ENCODE data around the gene ZNF280D. TPM values are rescaled to one million over a fixed set of nuclear protein-coding genes. Genes with fewer than 3 reads are reported as not detected.
"Not testable (repeated sequence)": the region's sequence is repeated elsewhere in the genome, so short reads cannot be mapped to it uniquely, and the experiment has no call there.

The ZNF280D gene
- total RNA-seq, 2 donors from 2014 or later = 30.7 to 34.4 TPM

DNA sequence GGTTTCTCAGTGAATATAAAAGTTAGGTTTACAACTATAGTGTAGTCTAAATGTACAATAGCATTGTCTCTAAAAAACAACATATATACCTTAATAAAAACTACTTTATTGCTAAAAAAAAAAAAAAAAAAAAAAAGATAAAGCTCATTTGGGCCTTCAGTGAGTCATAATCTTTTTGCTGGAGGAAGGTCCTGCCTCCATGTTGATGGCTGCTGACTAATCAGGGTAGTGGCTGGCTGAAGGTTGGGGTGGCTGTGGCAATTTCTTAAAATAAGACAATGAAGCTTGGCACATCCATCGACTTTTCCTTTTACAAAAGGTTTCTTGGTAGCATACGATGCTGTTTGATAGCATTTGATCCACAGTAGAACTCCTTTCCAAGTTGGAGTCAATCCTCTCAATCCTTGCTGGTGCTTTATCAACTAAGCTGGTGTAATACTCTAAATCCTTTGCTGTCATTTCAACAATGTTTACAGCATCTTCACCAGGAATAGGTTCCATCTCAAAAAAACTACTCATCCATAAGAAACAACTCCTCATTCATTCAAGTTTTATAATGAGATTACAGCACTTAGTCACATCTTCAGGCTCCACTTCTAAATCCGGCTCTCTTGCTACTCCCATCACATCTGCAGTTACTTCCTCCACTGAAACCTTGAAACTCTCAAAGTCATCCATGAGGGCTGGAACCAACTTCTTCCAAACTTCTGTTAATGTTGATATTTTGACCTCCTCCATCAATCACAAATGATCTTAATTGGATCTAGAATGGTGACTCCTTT lies 13.3 kb downstream of the ZNF280D start:
- Mint-ChIP-seq H3K4me3 (no peak overlapping the region), H3K36me3 (ENCODE audit: low read depth) (peaks cover 7% of the 10 kb centered on the region), H3K27ac (no peak overlapping the region), H3K4me1 (peaks cover 45% of the 10 kb centered on the region), H3K27me3 (no peaks in the 10 kb centered on the region)
- H3K9me3 ChIP-seq (ENCODE audit: control insufficient read depth, low read length, poor library complexity, severe bottlenecking) = no peaks in the 10 kb centered on the region
- ATAC-seq (no peak), DNase-seq (no peak)

DNA sequence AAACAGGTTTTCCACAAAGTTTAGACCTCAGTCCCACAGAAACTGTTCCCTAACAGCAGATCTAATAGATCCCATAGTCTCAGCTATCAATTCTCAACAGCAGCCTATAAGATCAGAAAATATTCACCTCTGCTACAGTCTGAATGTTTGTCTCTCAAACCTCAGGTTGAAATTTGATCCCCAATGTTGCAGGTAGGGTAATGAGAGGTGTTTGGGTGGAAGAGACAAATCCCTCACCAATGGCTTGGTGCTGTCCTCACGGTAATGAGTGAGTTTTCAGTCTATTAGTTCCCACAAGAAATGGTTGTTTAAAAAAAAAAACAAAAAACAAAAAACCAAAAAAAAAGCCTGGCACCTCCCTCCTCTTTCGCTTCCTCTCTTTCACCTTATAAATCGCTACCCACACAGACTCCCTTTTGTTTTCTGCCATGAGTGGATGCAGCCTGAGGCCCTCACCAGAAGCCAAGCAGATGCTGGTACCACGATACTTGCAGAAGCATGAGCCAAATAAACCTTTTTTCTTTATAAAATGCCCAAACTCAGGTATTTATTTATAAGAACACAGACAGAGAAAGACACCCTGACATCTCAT lies 14.2 kb downstream of the ZNF280D start:
- ATAC-seq (no peak), DNase-seq (no peak)
- Mint-ChIP-seq H3K4me3 (no peak overlapping the region), H3K4me1 (peaks cover 43% of the 10 kb centered on the region), H3K27me3 (no peaks in the 10 kb centered on the region), H3K36me3 (ENCODE audit: low read depth) (peaks cover 7% of the 10 kb centered on the region), H3K27ac (no peak overlapping the region)
- H3K9me3 ChIP-seq (ENCODE audit: control insufficient read depth, low read length, poor library complexity, severe bottlenecking) = no peaks in the 10 kb centered on the region

GRCh38 chr15:56718560-56718959 lies 14.7 kb downstream of the ZNF280D start:
- no peak overlapping the region for H3K4me3 Mint-ChIP-seq
- H3K36me3 Mint-ChIP-seq (ENCODE audit: low read depth) = peaks cover 4% of the 10 kb centered on the region
- H3K9me3 ChIP-seq (ENCODE audit: control insufficient read depth, low read length, poor library complexity, severe bottlenecking) = no peaks in the 10 kb centered on the region
- H3K4me1 Mint-ChIP-seq = peaks cover 38% of the 10 kb centered on the region
- H3K27me3 Mint-ChIP-seq = no peaks in the 10 kb centered on the region
- DNase-seq (no peak), ATAC-seq (no peak)
- no peak overlapping the region for H3K27ac Mint-ChIP-seq

GRCh38 chr15:56716334-56716733 lies 17.0 kb downstream of the ZNF280D start:
- ATAC-seq (no peak), DNase-seq (no peak)
- Mint-ChIP-seq H3K27me3 (no peaks in the 10 kb centered on the region), H3K4me1 (peaks cover 31% of the 10 kb centered on the region), H3K36me3 (ENCODE audit: low read depth) (peaks cover under 1% of the 10 kb centered on the region), H3K4me3 (no peak overlapping the region), H3K27ac (no peak overlapping the region)
- H3K9me3 ChIP-seq (ENCODE audit: control insufficient read depth, low read length, poor library complexity, severe bottlenecking) = no peaks in the 10 kb centered on the region

- DNase-seq (no peak), ATAC-seq (no peak)
- no peaks in the 10 kb centered on the region for H3K9me3 ChIP-seq (ENCODE audit: control insufficient read depth, low read length, poor library complexity, severe bottlenecking)
- H3K4me1 Mint-ChIP-seq = peaks cover 29% of the 10 kb centered on the region
- no peak overlapping the region for H3K4me3 Mint-ChIP-seq
- no peaks in the 10 kb centered on the region for H3K27me3 Mint-ChIP-seq
- H3K27ac Mint-ChIP-seq = no peak overlapping the region
- no peaks in the 10 kb centered on the region for H3K36me3 Mint-ChIP-seq (ENCODE audit: low read depth)
Observed at GRCh38 chr15:56715220-56715619, 18.1 kb downstream of the ZNF280D start.

- ATAC-seq, H3K4me1 Mint-ChIP-seq: not testable (repeated sequence)
Observed at GRCh38 chr15:56709502-56709901, 23.8 kb downstream of the ZNF280D start.

DNA sequence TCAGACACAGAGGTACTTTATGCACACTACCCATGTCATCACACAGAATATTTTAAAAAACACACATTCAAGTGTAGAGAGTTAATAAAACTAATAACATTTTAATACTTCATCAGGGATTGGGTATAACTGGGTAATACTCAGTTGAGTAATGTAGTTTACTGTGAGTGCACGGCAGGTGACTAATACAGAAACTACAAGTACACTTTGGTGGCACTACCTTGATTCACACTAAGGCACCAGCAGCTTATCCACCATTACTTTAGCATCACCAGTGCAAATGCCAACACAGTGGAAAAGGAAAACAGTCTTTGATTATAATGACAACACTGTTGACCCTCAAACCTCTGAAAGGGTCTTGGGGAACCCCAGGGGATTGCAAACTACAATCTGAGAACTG lies 33.6 kb downstream of the ZNF280D start:
- Mint-ChIP-seq H3K36me3 (ENCODE audit: low read depth) (peaks cover 3% of the 10 kb centered on the region), H3K27ac (no peak overlapping the region), H3K4me1 (peaks cover 2% of the 10 kb centered on the region), H3K4me3 (no peak overlapping the region), H3K27me3 (no peaks in the 10 kb centered on the region)
- ATAC-seq (no peak), DNase-seq (no peak)
- H3K9me3 ChIP-seq (ENCODE audit: control insufficient read depth, low read length, poor library complexity, severe bottlenecking) = no peaks in the 10 kb centered on the region

More at GRCh38 chr15:56709502-56709901, 23.8 kb downstream of the ZNF280D start:
- not testable (repeated sequence) for H3K36me3 Mint-ChIP-seq (ENCODE audit: low read depth); H3K27me3 Mint-ChIP-seq; H3K4me3 Mint-ChIP-seq; H3K27ac Mint-ChIP-seq; DNase-seq; H3K9me3 ChIP-seq (ENCODE audit: control insufficient read depth, low read length, poor library complexity, severe bottlenecking)

DNA sequence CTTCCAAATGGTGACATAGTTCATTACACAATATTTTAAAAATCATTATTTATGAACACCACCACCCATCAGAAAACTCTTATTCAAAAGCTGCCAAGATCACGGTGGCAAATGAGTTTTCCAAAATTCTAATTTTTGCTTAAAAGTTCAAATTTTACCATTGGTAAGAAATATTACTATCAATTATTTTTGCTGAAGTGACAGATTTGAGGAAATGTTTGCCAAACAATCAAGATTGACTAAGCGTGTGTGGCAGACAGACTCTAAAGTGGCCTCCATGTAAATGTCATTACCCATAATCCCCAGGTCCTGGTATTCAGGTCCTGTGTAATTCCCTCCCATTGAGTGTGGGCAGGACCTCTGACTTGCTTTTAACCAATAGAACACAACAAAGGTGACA lies 35.0 kb downstream of the ZNF280D start:
- ATAC-seq (no peak), DNase-seq (no peak)
- no peaks in the 10 kb centered on the region for H3K9me3 ChIP-seq (ENCODE audit: control insufficient read depth, low read length, poor library complexity, severe bottlenecking)
- Mint-ChIP-seq H3K27ac (no peak overlapping the region), H3K4me3 (no peak overlapping the region), H3K27me3 (no peaks in the 10 kb centered on the region), H3K4me1 (peaks cover 8% of the 10 kb centered on the region), H3K36me3 (ENCODE audit: low read depth) (no peaks in the 10 kb centered on the region)

- ATAC-seq = no peak
- Mint-ChIP-seq H3K27me3 (no peaks in the 10 kb centered on the region), H3K27ac (no peak overlapping the region), H3K4me1 (peaks cover 5% of the 10 kb centered on the region), H3K36me3 (ENCODE audit: low read depth) (no peaks in the 10 kb centered on the region), H3K4me3 (no peak overlapping the region)
- H3K9me3 ChIP-seq (ENCODE audit: control insufficient read depth, low read length, poor library complexity, severe bottlenecking) = no peaks in the 10 kb centered on the region
- no peak for DNase-seq
Observed at GRCh38 chr15:56693761-56694160, 39.5 kb downstream of the ZNF280D start.

- Mint-ChIP-seq H3K4me1 (peaks cover 5% of the 10 kb centered on the region), H3K36me3 (ENCODE audit: low read depth) (peaks cover 3% of the 10 kb centered on the region), H3K4me3 (no peak overlapping the region), H3K27me3 (no peaks in the 10 kb centered on the region), H3K27ac (no peak overlapping the region)
- no peak for ATAC-seq
- H3K9me3 ChIP-seq (ENCODE audit: control insufficient read depth, low read length, poor library complexity, severe bottlenecking) = no peaks in the 10 kb centered on the region
- no peak for DNase-seq
Observed at GRCh38 chr15:56690733-56691132, 42.6 kb downstream of the ZNF280D start.

DNA sequence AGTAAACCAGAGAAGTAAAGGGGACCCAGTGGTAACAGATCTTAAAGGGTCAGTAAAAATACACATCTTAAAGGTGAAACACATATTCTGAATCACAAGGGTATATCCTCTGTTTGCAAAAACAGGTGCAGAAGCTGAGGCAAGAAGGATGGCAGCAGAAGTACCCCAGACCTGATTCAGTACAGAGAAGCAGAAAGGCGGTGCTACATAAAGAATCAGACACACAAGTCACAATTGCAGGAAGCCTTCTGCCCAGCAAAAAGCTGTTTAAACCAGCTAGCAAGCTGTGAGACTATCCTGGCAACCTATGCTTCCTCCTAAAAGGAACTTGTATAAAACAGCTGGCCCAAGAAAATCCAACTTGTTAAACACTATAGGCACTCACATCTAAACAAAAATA lies 49.4 kb downstream of the ZNF280D start:
- no peak for DNase-seq
- ATAC-seq = no peak
- H3K36me3 Mint-ChIP-seq (ENCODE audit: low read depth) = peaks cover 6% of the 10 kb centered on the region
- H3K4me3 Mint-ChIP-seq = no peak overlapping the region
- H3K9me3 ChIP-seq (ENCODE audit: control insufficient read depth, low read length, poor library complexity, severe bottlenecking) = no peaks in the 10 kb centered on the region
- H3K27me3 Mint-ChIP-seq = no peaks in the 10 kb centered on the region
- H3K4me1 Mint-ChIP-seq = peaks cover 3% of the 10 kb centered on the region
- H3K27ac Mint-ChIP-seq = no peak overlapping the region

DNA sequence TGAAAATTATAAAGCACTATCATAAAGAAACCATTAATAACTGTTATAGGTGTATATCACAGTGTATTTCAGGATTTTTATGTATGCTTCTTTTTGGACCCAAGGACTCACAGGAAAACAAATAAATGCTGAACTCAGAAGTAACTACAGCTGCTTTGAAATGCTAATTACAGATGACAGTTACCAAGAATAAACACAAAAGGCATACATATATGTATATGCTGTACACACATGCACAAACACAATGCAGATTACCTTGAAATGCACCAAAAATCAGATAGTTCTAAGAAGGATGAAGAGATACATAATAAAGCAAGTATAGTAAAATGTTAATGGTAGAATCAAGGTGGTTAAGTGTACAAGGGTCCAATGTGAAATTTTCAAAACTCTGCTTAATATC lies 52.2 kb downstream of the ZNF280D start:
- peaks cover 3% of the 10 kb centered on the region for H3K4me1 Mint-ChIP-seq
- peaks cover 11% of the 10 kb centered on the region for H3K36me3 Mint-ChIP-seq (ENCODE audit: low read depth)
- H3K27ac Mint-ChIP-seq = no peak overlapping the region
- no peaks in the 10 kb centered on the region for H3K27me3 Mint-ChIP-seq
- no peak for ATAC-seq
- no peak for DNase-seq
- no peaks in the 10 kb centered on the region for H3K9me3 ChIP-seq (ENCODE audit: control insufficient read depth, low read length, poor library complexity, severe bottlenecking)
- no peak overlapping the region for H3K4me3 Mint-ChIP-seq

- peaks cover 3% of the 10 kb centered on the region for H3K4me1 Mint-ChIP-seq
- no peak overlapping the region for H3K4me3 Mint-ChIP-seq
- H3K27ac Mint-ChIP-seq = no peak overlapping the region
- ATAC-seq (no peak), DNase-seq (no peak)
- no peaks in the 10 kb centered on the region for H3K27me3 Mint-ChIP-seq
- no peaks in the 10 kb centered on the region for H3K9me3 ChIP-seq (ENCODE audit: control insufficient read depth, low read length, poor library complexity, severe bottlenecking)
- peaks cover 9% of the 10 kb centered on the region for H3K36me3 Mint-ChIP-seq (ENCODE audit: low read depth)
Observed at GRCh38 chr15:56679225-56679624, 54.1 kb downstream of the ZNF280D start.

DNA sequence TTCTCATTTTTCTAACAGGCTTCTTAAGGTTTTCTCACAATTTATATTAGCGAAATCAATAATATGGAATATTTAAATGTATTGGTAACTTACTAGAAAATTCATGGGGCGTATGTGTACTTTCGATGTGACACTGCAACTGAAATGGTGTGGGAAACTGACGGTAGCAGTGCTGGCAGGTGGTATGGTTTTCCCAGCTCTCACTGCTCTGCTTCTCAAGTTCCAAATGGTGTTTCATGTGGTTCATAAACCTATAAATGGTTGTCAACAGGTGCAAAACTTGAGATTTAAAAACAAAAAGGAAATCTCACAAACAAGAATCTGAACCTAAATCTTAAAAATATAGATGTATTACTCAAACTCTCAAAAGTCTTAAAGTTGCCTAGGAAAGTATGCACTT lies 54.7 kb downstream of the ZNF280D start:
- H3K4me1 Mint-ChIP-seq = peaks cover 3% of the 10 kb centered on the region
- H3K27ac Mint-ChIP-seq = no peak overlapping the region
- H3K4me3 Mint-ChIP-seq = no peak overlapping the region
- no peak for ATAC-seq
- no peaks in the 10 kb centered on the region for H3K9me3 ChIP-seq (ENCODE audit: control insufficient read depth, low read length, poor library complexity, severe bottlenecking)
- DNase-seq = no peak
- peaks cover 12% of the 10 kb centered on the region for H3K36me3 Mint-ChIP-seq (ENCODE audit: low read depth)
- no peaks in the 10 kb centered on the region for H3K27me3 Mint-ChIP-seq
